ENCODE results near the gene EEF1E1.

EEF1E1 gene

GRCh38 chr6:8132130-8132529 is 29.8 kb upstream of the EEF1E1 start:
- H3K27ac ChIP-seq: no peak overlapping the region
- ChIA-PET POLR2A (ENCODE audit: low non-redundant PET) (interaction anchor here (0.5 kb wide), 1 partner anchor 30 kb away, joined by 4 read pairs; the partner anchor contains the start of gene EEF1E1), CTCF (interaction anchor here (0.5 to 3.9 kb wide), 3 partner anchors 82 to 654 kb away, joined by 4 to 90 read pairs (median 4); no protein-coding TSS in a partner anchor)
- no peak for DNase-seq (ENCODE audit: low spot score)
- no peak for TF ChIP-seq CTCF (conservative IDR thresholded peaks at IDR 0.05; ENCODE audit: low read depth)

- no peak overlapping the region for H3K27ac ChIP-seq
- ChIA-PET POLR2A (ENCODE audit: low non-redundant PET) (interaction anchor here (0.5 kb wide), 1 partner anchor 29 kb away, joined by 4 read pairs; the partner anchor contains the start of gene EEF1E1), CTCF (interaction anchor here (0.6 to 3.9 kb wide), 6 partner anchors 80 to 495 kb away, joined by 3 to 90 read pairs (median 4); no protein-coding TSS in a partner anchor)
- TF ChIP-seq CTCF (conservative IDR thresholded peaks at IDR 0.05; ENCODE audit: low read depth): peak; percentile 34
- DNase-seq (ENCODE audit: low spot score): peak; percentile 63
Measured at GRCh38 chr6:8131265-8131897, 29.0 kb upstream of the EEF1E1 start.

- no peak for TF ChIP-seq CTCF (conservative IDR thresholded peaks at IDR 0.05; ENCODE audit: low read depth)
- ChIA-PET POLR2A (ENCODE audit: low non-redundant PET) (no interaction called here), CTCF (interaction anchor here (1.2 to 3.9 kb wide), 2 partner anchors 89 to 174 kb away, joined by 3 to 90 read pairs; no protein-coding TSS in a partner anchor)
- no peak for DNase-seq (ENCODE audit: low spot score)
- H3K27ac ChIP-seq: no peak overlapping the region
Measured at GRCh38 chr6:8130399-8130798, 28.1 kb upstream of the EEF1E1 start.

- TF ChIP-seq CTCF (conservative IDR thresholded peaks at IDR 0.05; ENCODE audit: low read depth): no peak
- H3K27ac ChIP-seq: no peak overlapping the region
- no peak for DNase-seq (ENCODE audit: low spot score)
- POLR2A ChIA-PET (ENCODE audit: low non-redundant PET): no interaction called here
- CTCF ChIA-PET: no interaction called here
Measured at GRCh38 chr6:8123236-8123635, 20.9 kb upstream of the EEF1E1 start.

GRCh38 chr6:8114956-8115355 is 12.6 kb upstream of the EEF1E1 start:
- POLR2A ChIA-PET (ENCODE audit: low non-redundant PET): no interaction called here
- no peak for TF ChIP-seq CTCF (conservative IDR thresholded peaks at IDR 0.05; ENCODE audit: low read depth)
- CTCF ChIA-PET: no interaction called here
- no peak overlapping the region for H3K27ac ChIP-seq
- DNase-seq (ENCODE audit: low spot score): no peak

- no peak for DNase-seq (ENCODE audit: low spot score)
- H3K27ac ChIP-seq: no peak overlapping the region
- POLR2A ChIA-PET (ENCODE audit: low non-redundant PET): no interaction called here
- TF ChIP-seq CTCF (conservative IDR thresholded peaks at IDR 0.05; ENCODE audit: low read depth): no peak
- CTCF ChIA-PET: no interaction called here
Measured at GRCh38 chr6:8113131-8113654, 10.8 kb upstream of the EEF1E1 start.
